C1 segment of cervical spinal cord (tissue), 14 donors: ENCODE results near the gene NDUFA11.

Experiments
- DNase-seq, 14 donors: peaks; one replicate each; lab custom pipeline; 2025; lab: John Stamatoyannopoulos, UW

NDUFA11 gene

DNA sequence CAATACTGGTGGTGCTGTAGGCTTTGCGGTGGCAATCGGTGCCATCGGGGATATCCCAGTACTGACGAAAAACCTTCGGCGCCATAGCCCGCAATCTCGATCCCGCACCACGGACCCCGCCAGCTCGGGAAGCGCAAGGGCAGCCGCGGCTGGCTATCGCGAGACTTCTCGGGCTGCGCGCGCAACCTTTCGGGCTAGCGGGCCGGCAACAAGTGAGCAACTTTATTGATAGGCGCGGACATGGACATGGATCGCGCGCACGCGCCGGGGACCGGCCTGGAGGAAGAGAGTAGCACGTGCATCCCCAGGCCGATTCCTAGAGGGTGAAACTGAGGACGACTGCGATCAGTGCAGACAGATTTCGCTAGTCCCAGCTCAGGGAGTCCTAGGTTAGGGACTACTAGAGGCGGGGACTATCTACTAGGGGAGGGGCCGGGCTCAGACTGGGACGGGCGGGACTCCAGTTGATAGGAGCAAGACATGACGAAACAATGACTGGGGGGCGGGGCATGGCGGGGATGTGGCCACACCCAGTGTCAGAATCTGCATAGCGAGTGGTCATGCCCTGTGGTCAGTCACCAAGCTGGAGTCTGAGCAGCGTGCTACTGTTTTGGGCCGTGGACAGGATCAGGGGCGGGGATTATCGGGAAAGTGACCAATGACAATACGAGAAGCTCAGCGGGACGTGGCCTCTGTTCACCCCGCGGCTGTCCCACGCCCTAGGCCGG, at the start of gene NDUFA11:
TSS of gene NDUFA11 (minus strand) at position 167 of the 728 bp plus-strand sequence. CDS start at position 85, 82 bp downstream.
- peak; percentile 95 to 100 (median 99) for DNase-seq

DNA sequence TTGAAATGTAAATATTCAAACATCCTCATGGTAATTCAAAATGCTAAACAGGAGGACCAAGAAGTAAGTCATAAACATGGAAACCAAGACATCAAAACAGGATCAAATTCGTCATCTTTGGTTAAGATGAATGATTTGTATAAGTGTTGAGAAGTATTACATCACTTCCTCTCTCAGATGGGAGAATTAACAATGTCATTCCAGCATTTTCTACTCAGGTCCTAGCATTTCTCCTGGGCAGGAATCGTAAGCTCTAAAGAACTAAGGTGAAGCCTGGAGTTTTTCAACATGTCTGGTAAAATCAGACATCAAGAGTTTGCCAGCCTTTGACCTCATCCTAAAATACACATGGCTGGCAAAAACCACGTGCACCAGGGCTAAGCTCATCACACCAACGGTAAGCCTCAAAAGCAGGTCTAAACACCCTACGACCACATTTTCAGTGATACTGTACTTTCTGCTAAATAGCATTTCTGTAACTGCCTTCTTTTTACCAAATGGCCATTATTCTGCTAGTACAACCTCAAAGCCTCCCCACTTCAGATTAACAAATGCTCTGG, 49.5 kb upstream of the NDUFA11 start:
- no peak for DNase-seq

- DNase-seq, result peak in 1 of 14 donors; percentile 26
Measured at GRCh38 chr19:5952193-5953029, 48.8 kb upstream of the NDUFA11 start.

DNA sequence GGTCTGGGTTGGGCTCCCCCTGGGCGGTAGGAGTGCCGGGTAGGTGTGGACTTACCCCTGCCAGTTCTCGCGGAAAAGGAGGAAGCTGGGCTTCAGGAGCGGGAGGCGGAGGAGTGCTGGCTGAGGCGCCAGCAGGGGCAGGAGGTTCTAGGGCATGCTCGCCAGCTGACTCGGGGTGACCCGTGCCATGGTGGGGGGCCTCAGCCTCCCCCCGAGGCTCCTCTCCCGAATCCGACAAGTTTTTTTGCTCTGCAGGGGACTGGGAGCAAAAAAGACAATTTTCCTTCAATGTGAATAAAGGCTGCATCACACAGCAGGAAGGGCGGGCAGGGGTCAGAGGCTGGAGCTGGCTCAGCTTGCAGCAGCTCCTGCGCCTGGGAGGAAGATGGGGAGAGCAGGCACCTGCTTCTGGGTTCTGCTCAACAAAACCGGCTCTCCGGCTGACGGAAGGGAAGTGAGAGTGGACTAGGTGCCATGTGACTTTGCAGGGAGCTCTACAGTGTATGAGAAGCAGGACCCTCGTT, 47.8 kb upstream of the NDUFA11 start:
- peak in 9 of 14 donors; percentile 18 to 57 (median 44) for DNase-seq

- no peak for DNase-seq
Measured at GRCh38 chr19:5950741-5951140, 47.2 kb upstream of the NDUFA11 start.

- peak in 1 of 14 donors; percentile 6 for DNase-seq
Measured at GRCh38 chr19:5949792-5950305, 46.3 kb upstream of the NDUFA11 start.

DNA sequence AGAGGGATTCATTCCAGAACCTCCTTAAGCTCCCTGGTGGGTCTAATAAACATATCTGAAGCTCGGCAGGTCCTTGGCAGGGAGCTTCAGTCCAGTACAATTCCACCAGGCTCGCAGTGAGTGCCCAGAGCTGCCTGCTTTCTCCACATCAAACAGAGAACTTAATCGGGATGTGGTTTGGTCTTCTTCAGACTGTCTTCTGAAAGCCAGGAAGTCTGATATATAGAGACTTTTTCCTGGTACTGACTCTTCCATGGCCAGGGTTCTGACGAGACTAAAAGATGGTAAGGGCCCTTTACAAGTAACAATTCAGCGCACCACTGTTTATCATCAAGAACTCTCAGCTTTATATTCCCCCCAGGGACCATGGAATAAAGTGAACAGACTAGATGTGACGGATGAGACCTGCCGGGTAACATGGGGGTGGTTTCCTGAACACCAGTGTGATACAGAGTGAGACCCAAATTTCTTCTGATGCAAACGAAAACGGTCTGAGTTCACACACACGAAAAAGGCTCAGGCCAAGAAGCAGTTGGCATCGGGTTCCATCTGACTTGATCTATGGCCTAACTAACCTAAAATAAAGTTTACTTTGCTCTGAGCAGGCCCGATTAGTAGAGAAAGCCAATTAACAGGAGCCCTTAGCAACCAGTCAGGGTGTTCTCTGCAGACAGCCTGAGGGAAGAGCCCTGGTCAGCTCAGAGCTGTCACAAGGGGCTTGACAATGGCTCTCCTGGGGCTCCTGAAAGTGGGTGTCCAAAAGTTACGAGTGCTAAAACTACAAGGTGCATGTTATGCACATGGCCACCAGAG, 45.4 kb upstream of the NDUFA11 start:
- peak in 5 of 14 donors; percentile 18 to 61 (median 30) for DNase-seq

GRCh38 chr19:5947435-5947834, 43.8 kb upstream of the NDUFA11 start:
- DNase-seq, result peak in 13 of 14 donors; percentile 30 to 87 (median 78)

DNA sequence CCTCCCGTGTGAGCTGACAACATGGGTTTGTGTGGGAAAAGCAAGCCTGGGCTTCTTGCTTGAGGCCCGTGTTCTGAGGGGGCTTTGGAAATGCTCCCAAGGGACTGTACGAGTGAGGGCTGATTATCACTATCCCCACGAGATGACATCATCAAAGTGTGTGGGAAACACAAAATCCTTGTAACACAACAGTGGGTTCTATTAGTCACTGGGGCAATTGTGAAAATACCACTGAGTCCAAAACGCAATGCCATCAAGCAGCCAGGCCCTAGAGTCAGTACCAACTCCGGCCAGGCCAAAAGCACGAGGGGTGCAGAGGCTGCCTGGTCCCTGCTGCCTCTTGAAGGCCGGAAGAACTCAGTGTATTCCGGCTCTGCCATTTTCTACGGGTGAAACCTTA, 40.0 kb upstream of the NDUFA11 start:
- DNase-seq, result no peak

- no peak for DNase-seq
Measured at GRCh38 chr19:5943045-5943444, 39.5 kb upstream of the NDUFA11 start.

DNA sequence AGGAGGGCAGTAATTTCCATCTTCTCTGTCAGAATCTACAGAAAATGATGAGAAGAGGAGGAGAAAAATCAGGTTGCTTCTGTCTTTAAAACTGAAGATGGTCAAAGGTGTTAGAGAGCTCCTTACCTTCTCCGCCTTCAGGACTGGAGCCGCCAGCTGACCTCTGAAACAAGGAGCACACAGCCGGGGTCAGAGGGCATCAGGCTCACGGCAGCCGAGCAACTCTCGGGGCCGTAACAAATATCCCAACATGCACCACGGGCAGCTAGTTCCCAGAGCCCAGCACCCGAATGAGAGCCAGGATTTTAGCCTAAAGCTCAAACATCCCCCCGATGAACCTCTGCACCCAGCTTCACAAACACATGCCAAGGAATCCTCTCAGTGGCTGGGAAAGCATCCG, 38.1 kb upstream of the NDUFA11 start:
- no peak for DNase-seq

DNA sequence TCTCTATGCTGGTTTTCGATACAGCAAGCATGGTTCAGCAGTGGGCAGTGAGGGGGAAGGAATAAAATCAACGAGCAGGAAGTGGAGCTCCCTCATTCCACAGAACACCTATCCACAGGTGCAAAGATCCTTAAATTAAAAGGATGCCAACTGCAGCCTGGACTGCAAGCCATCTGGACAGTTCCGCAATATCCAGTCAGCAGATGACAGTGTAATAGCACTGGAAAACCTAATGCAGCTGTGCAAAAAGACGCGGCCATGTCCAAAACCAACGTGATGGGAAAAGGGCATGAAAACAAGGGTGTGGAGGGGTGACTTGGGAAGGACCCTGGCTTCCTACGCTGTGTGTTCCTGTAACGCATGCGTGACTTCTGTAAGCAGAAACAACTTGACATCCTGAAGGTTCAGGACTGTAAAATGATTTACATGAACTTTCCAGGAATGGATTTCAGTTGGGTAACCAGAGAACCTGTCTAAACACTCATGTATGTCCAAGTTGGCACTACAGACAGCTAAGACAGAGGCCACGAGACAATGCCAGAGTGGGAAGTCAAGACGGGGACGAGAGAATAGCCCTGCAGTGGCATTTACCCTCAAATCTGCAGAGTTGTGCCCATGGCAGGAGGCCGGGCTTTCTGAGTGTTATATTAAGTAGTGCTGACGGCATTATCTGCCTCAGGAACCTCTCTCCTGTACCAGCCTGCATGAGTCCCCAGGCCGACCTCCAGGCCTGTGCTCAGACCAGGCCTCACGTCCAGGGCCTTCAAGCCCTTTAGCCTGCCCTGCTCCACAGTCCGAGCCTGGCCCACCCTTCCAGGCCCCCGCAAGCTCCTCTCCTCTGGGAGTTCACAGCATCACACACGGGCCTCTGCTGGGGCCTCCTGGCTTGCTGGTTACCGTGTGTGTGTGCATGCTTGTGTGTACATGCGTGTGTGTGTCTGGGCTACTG, 36.9 kb upstream of the NDUFA11 start:
- DNase-seq, result no peak

DNA sequence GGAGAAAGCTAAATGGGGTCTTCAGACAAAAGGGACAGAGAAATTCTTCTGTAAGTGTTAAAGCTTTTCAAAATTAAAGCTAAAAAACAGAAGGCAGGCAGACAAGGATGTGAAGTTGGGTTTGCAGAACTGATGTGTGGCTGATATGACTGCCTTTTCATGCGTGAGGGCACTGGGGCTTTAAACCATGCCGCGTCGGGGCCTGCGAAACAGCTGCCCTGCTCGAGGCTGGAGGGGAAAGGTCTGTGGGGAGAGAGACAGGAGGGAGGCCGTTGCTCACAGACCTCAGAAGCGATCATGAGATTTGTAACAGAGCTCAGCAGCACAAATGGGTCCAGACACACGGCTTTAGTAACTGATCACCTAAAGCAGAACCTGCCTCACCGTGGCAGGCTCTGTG, 34.0 kb upstream of the NDUFA11 start:
- no peak for DNase-seq

GRCh38 chr19:5936292-5936592, 32.7 kb upstream of the NDUFA11 start:
- DNase-seq, result no peak

GRCh38 chr19:5935473-5936291, 32.1 kb upstream of the NDUFA11 start:
- no peak for DNase-seq

DNA sequence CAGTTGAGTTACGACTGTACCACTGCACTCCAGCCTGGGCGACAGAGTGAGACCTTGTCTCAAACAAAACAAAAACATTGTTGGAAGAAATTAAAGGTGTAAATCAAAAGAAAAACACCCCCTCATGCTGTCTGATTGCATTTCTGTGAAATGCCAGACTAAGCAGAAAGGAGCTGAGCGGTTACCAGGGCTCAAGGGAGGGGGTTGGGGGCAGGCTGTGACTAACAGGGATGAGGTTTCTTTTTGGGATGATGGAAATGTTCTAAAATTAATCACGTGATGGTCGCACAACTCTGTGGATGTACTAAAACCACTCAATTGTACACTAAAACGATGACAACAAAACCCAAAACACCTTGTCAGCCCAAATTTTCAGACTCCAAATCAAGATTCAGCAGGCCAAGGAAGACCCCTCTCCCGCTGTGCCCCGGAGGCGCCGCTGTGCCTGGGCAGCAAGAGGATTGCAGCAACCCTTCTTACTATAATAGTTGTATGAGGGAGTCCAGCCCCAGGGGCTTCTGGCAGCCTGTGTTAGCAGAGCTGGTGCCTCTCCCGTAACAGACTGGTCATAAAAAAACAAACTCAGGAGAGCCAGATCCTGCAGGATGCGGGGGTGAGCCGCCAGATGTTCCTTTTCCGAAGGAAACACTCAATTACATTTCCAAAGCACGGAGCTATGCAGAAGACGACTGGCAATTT, 31.3 kb upstream of the NDUFA11 start:
- DNase-seq, result no peak

DNA sequence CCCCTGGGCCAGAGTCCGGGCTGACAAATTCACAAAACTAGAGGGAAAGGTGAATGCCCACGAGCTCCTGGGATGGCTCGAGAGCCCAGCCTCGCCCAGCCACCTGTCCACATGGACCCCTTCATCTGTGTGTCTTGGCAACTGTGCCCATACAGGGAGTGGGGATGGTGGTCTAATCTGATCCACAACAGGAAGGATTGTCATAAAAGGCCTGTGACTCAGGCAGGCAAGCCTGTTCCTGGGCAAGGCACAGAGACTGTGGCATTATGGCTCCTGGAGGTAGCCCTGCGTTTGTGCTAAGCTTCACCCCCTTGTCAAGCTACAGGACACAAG, 30.4 kb upstream of the NDUFA11 start:
- DNase-seq, result no peak

DNA sequence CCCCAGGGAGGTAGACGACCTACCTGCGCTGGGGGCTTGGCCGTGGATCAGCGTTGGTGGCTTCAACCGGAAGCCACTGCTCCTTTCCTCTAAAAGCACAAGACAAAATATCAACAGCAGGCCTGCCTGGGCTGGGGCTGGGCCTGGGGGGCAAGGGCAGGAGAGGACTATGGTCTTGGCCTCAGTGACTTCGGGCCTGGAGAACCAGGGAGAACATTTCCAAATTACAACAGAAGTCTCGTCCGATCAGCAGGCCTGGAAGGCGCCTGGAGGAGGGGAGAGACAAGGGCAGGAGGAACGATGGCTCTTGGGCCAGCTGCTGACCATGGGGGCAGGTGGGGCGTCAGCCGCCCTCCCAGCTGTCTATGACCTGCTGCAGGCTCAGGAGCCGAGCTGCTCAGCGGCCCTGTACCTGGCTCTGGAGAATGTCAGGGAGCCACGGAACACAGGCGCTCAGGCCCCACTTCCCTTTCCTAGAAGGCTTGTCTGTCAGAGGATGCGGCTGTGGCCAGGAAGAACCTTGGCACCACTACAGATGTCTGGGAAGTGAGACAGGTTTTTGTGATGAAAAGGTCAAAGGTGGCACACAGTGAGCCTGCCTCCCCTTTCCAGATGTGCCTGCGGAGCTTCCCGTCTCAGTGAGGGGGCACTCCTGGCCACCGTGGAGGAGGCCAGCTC, 29.9 kb upstream of the NDUFA11 start:
- DNase-seq, result no peak
